IMR-90 (cell line): ENCODE measurements around the gene KLF7. TPM values are rescaled to one million over a fixed set of nuclear protein-coding genes. Genes with fewer than 3 reads are reported as not detected.

ENCODE experiments used
- ATAC-seq: fragments of 200-7000 bp; cut with Tn5 transposase; 2 replicates; pipeline ENCODE4 v1.9.1; 2020; ENCODE audit warnings: low read depth, mild to moderate bottlenecking, moderate library complexity
- BruUV-seq: library from RNA; stranded (reverse); fragments of 400-500 nt; replicated peaks from 2 replicates; lab custom pipeline; 2021; lab: Mats Ljungman, UMichigan
- CTCF ChIA-PET: fragments of 300-600 bp; formaldehyde crosslinking; extraction: SDS; loops from one replicate; lab custom pipeline; 2021; ENCODE audit warnings: antibody characterized with exemption; lab: Yijun Ruan, JAX
- POLR2A ChIA-PET: fragments of 300-600 bp; sonication (Branson Sonifier 250); formaldehyde crosslinking; loops from one replicate; lab custom pipeline; 2022; ENCODE audit warnings: antibody characterized with exemption; ENCODE audit not compliant: unreplicated experiment; lab: Charles Lee
- DNase-seq: peaks from one replicate; pipeline ENCODE4 v3.0.0; 2013
- H2AFZ ChIP-seq: replicated peaks from 2 replicates; pipeline ENCODE3; 2013; ENCODE audit warnings: low read length, mild to moderate bottlenecking; ENCODE audit not compliant: poor library complexity
- H2AK5ac ChIP-seq: 2 replicates; pipeline ENCODE4 v1.6.1; 2013; ENCODE audit warnings: low read depth, low read length, inconsistent platforms
- H2AK9ac ChIP-seq: replicated peaks from 2 replicates; pipeline ENCODE3; 2013; ENCODE audit warnings: mild to moderate bottlenecking, low read depth, low read length, moderate library complexity; ENCODE audit not compliant: poor library complexity
- H2BK120ac ChIP-seq: 2 replicates; pipeline ENCODE4 v1.6.1; 2013; ENCODE audit warnings: low read depth, low read length, inconsistent platforms
- H2BK15ac ChIP-seq: 3 replicates; pipeline ENCODE4 v1.6.1; 2013; ENCODE audit warnings: low read depth, low read length, inconsistent platforms
- H2BK20ac ChIP-seq: 2 replicates; pipeline ENCODE4 v1.6.1; 2013; ENCODE audit warnings: low read depth, mild to moderate bottlenecking, inconsistent platforms, low read length, moderate library complexity
- H2BK5ac ChIP-seq: 2 replicates; pipeline ENCODE4 v1.6.1; 2013; ENCODE audit warnings: mild to moderate bottlenecking, low read depth, low read length, inconsistent platforms; ENCODE audit not compliant: poor library complexity, severe bottlenecking
- H3K14ac ChIP-seq: replicated peaks from 2 replicates; pipeline ENCODE4 v1.6.1; 2013; ENCODE audit warnings: low read depth, low read length, inconsistent platforms
- H3K18ac ChIP-seq: 2 replicates; pipeline ENCODE4 v1.6.1; 2013; ENCODE audit warnings: low read depth, low read length, control low read depth
- H3K23ac ChIP-seq: 2 replicates; pipeline ENCODE4 v1.6.1; 2013; ENCODE audit warnings: low read depth, low read length, inconsistent platforms
- H3K27ac ChIP-seq: 2 replicates; pipeline ENCODE4 v1.5.1; 2013; ENCODE audit warnings: mild to moderate bottlenecking, control low read depth, low read length; ENCODE audit not compliant: insufficient read depth
- H3K27me3 ChIP-seq: 2 replicates; pipeline ENCODE4 v1.6.1; 2013; ENCODE audit warnings: low read length; ENCODE audit not compliant: control insufficient read depth, insufficient read depth
- H3K36me3 ChIP-seq: 2 replicates; pipeline ENCODE4 v1.6.1; 2013; ENCODE audit warnings: low read length, mixed read lengths; ENCODE audit not compliant: control insufficient read depth, insufficient read depth
- H3K4ac ChIP-seq: 2 replicates; pipeline ENCODE4 v1.6.1; 2013; ENCODE audit warnings: low read depth, low read length, inconsistent platforms
- H3K4me1 ChIP-seq: 2 replicates; pipeline ENCODE4 v1.6.1; 2013; ENCODE audit warnings: low read length, mixed read lengths; ENCODE audit not compliant: control insufficient read depth, insufficient read depth
- H3K4me2 ChIP-seq: 2 replicates; pipeline ENCODE4 v1.6.1; 2013; ENCODE audit warnings: low read depth, mild to moderate bottlenecking, control low read depth, low read length, moderate library complexity
- H3K4me3 ChIP-seq: 2 replicates; pipeline ENCODE4 v1.5.1; 2013; ENCODE audit warnings: low read depth, mild to moderate bottlenecking, control low read depth, low read length, moderate library complexity; ENCODE audit not compliant: insufficient read depth
- H3K56ac ChIP-seq: 2 replicates; pipeline ENCODE4 v1.6.1; 2013; ENCODE audit warnings: low read length, inconsistent platforms; ENCODE audit not compliant: insufficient read depth; ENCODE audit errors: extremely low read depth
- H3K79me1 ChIP-seq, 2 experiments: 2 replicates each; pipeline ENCODE4 v1.6.1; 2013; ENCODE audit warnings: low read length in 2 of 2, inconsistent platforms in 1 of 2, low read depth in 1 of 2
- H3K9ac ChIP-seq: 2 replicates; pipeline ENCODE4 v1.6.1; 2013; ENCODE audit warnings: low read depth, low read length, control low read depth
- H3K9me1 ChIP-seq: 2 replicates; pipeline ENCODE4 v1.6.1; 2013; ENCODE audit warnings: low read length, inconsistent platforms; ENCODE audit not compliant: insufficient read depth
- H3K9me3 ChIP-seq: 2 replicates; pipeline ENCODE4 v1.6.1; 2013; ENCODE audit warnings: low read length; ENCODE audit not compliant: control insufficient read depth, insufficient read depth
- H4K20me1 ChIP-seq: 2 replicates; pipeline ENCODE4 v1.6.1; 2013; ENCODE audit warnings: low read length, inconsistent platforms; ENCODE audit not compliant: insufficient read depth
- H4K5ac ChIP-seq: 2 replicates; pipeline ENCODE4 v1.6.1; 2013; ENCODE audit warnings: mild to moderate bottlenecking, low read depth, low read length, control low read depth
- H4K8ac ChIP-seq, 2 experiments: 2 replicates each; pipeline ENCODE4 v1.6.1; 2013; ENCODE audit warnings: low read depth in 2 of 2, low read length in 2 of 2, control low read depth in 1 of 2, inconsistent platforms in 1 of 2
- H4K91ac ChIP-seq: 2 replicates; pipeline ENCODE4 v1.6.1; 2013; ENCODE audit warnings: low read depth, low read length, inconsistent platforms; ENCODE audit not compliant: insufficient read depth
- BHLHE40 ChIP-seq: fragments of 150-350 bp; IDR thresholded peaks from 2 replicates; pipeline ENCODE4 v1.6.1; 2016; ENCODE audit warnings: mild to moderate bottlenecking, low read depth, low read length
- CEBPB ChIP-seq: IDR thresholded peaks from 2 replicates; pipeline ENCODE4 v1.6.1; 2012; ENCODE audit warnings: low read depth, low read length, improper control_type of control experiment
- CHD1 ChIP-seq: IDR thresholded peaks from 2 replicates; pipeline ENCODE4 v1.6.1; 2012; ENCODE audit warnings: low read depth, low read length, improper control_type of control experiment
- FOS ChIP-seq: fragments of 150-350 bp; IDR thresholded peaks from 2 replicates; pipeline ENCODE4 v1.6.1; 2016; ENCODE audit warnings: low read depth, low read length
- MAFK ChIP-seq: IDR thresholded peaks from 2 replicates; pipeline ENCODE4 v1.6.1; 2012; ENCODE audit warnings: low read depth, low read length, improper control_type of control experiment
- MAZ ChIP-seq: IDR thresholded peaks from 2 replicates; pipeline ENCODE4 v1.6.1; 2012; ENCODE audit warnings: low read depth, mild to moderate bottlenecking, low read length, improper control_type of control experiment, moderate library complexity, borderline replicate concordance
- MXI1 ChIP-seq: IDR thresholded peaks from 2 replicates; pipeline ENCODE4 v1.6.1; 2012; ENCODE audit warnings: low read depth, mild to moderate bottlenecking, low read length, moderate library complexity, borderline replicate concordance
- NFE2L2 ChIP-seq: fragments of 150-350 bp; IDR thresholded peaks from 2 replicates; pipeline ENCODE4 v1.6.1; 2016; ENCODE audit warnings: low read depth, mild to moderate bottlenecking, low read length
- POLR2A ChIP-seq: IDR thresholded peaks from 2 replicates; pipeline ENCODE4 v1.6.1; 2012; ENCODE audit warnings: mild to moderate bottlenecking, low read depth, low read length
- RAD21 ChIP-seq: IDR thresholded peaks from 2 replicates; pipeline ENCODE4 v1.6.1; 2012; ENCODE audit warnings: low read length, improper control_type of control experiment
- RCOR1 ChIP-seq: IDR thresholded peaks from 2 replicates; pipeline ENCODE4 v1.6.1; 2012; ENCODE audit warnings: mild to moderate bottlenecking, low read length, improper control_type of control experiment; ENCODE audit not compliant: insufficient replicate concordance
- RFX5 ChIP-seq: IDR thresholded peaks from 2 replicates; pipeline ENCODE4 v1.8.0; 2012; ENCODE audit warnings: low read depth, mild to moderate bottlenecking, low read length, moderate library complexity
- SMC3 ChIP-seq: fragments of 150-350 bp; IDR thresholded peaks from 2 replicates; pipeline ENCODE4 v1.6.1; 2016; ENCODE audit warnings: low read depth, mild to moderate bottlenecking, antibody characterized with exemption, low read length, moderate library complexity
- WGBS, 2 experiments: methylation state at CpG; one replicate each; pipeline versions ENCODE4 v1.1.5 to v1.1.7; 2013; ENCODE audit warnings: missing lambda C conversion rate in 2 of 2; ENCODE audit not compliant: insufficient read length in 1 of 2; ENCODE audit errors: extremely low coverage in 2 of 2; 5-methylcytosine and 5-hydroxymethylcytosine counted together
- dilution Hi-C: fragments of 300-500 bp; cut with HindIII; formaldehyde crosslinking; loops from one replicate; pipeline ENCODE4 v1.14.3; 2018; ENCODE audit warnings: low sequenced_read_pairs; ENCODE audit not compliant: unreplicated experiment
- in situ Hi-C: fragments of 300-500 bp; cut with MboI; formaldehyde crosslinking; loops from 3 replicates; pipeline ENCODE4 v1.14.3; 2019; ENCODE audit warnings: low sequenced_read_pairs, inconsistent platforms, mixed read lengths
- intact Hi-C: fragments of 100-400 bp; cut with micrococcal nuclease; formaldehyde crosslinking; loops from 2 replicates; pipeline ENCODE4 v1.10.0; 2022
- polyA plus RNA-seq, 3 experiments: library from polyadenylated mRNA; depleted of rRNA; stranded (reverse); fragments of >200 nt; gene quantifications; 2 replicates each; pipeline ENCODE4 v1.2.3, GENCODE V29; 2012; ENCODE audit warnings: low replicate concordance in 1 of 3
- total RNA-seq: library from RNA; depleted of rRNA; stranded (reverse); fragments of >200 nt; gene quantifications from 2 replicates; pipeline ENCODE4 v1.2.3, GENCODE V29; 2012
- TF ChIP-seq, protein P1 (sequence below): fragments of 150-350 bp; IDR thresholded peaks from 2 replicates; pipeline ENCODE4 v1.6.1; 2017; ENCODE audit warnings: mild to moderate bottlenecking, antibody characterized with exemption, low read length, low read depth
- TF ChIP-seq, protein P2 (sequence below): fragments of 150-350 bp; IDR thresholded peaks from 2 replicates; pipeline ENCODE4 v1.6.1; 2016; ENCODE audit warnings: low read depth, mild to moderate bottlenecking, low read length, moderate library complexity, borderline replicate concordance
- TF ChIP-seq, protein P3 (sequence below): conservative IDR thresholded peaks from 2 replicates; pipeline ENCODE4 v1.5.1; 2012; ENCODE audit warnings: mild to moderate bottlenecking, low read depth, low read length, improper control_type of control experiment

The KLF7 gene
- total and polyA plus RNA-seq, 2 of the 4 experiments (the other 2 are of a cell fraction), result 23.1 to 28.5 TPM

DNA sequence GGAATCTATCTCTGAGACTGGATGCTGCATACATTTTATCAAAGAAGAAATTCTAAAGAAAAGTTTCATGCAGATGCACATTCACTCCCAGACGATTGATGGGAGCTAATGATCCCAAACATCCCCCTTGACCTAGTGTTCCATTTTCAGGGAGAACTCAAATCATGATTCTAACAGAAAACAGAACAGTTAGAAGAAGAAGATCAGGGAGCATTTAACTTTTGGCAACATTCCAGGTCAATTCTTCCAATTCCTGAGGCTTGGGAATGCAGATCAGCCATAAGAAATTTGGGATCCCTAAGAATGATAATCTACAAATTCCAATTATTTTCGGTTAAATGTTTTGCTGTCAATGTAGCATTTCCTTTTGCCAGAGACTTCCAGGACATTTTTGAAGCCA, 129.9 kb downstream of the KLF7 start:
- no CpG with 5 or more reads among the region's 2 CpGs for WGBS, 2 experiments
- Histone ChIP-seq H4K91ac (no peak overlapping the region), H3K56ac (no peak overlapping the region), H3K4ac (no peak overlapping the region), H3K9me1 (no peaks in the 10 kb centered on the region), H2AK9ac (no peak overlapping the region), H2BK5ac (no peak overlapping the region), H3K79me1 (no peaks in the 10 kb centered on the region), H3K23ac (no peak overlapping the region), H4K5ac (no peak overlapping the region), H4K8ac (no peak overlapping the region), H3K18ac (no peak overlapping the region), H2AK5ac (no peak overlapping the region), H3K14ac (no peak overlapping the region), H2BK15ac (no peak overlapping the region), H3K27me3 (no peaks in the 10 kb centered on the region), H3K36me3 (no peaks in the 10 kb centered on the region), H3K9me3 (no peaks in the 10 kb centered on the region), H2AFZ (no peak overlapping the region), H2BK20ac (no peak overlapping the region), H3K4me3 (no peak overlapping the region), H3K4me1 (no peaks in the 10 kb centered on the region), H2BK120ac (no peak overlapping the region), H3K27ac (no peak overlapping the region), H3K4me2 (no peak overlapping the region), H3K9ac (no peak overlapping the region), H4K20me1 (no peaks in the 10 kb centered on the region)
- DNase-seq (no peak), ATAC-seq (no peak)
- ChIA-PET POLR2A (no interaction called here), CTCF (no interaction called here)
- no TSS peak for BruUV-seq
- in situ Hi-C loops (no loop called here), dilution Hi-C loops (no loop called here), intact Hi-C loops (no loop called here)
- TF ChIP-seq POLR2A (no peak), RCOR1 (no peak), SMC3 (no peak), RAD21 (no peak), RFX5 (no peak), NFE2L2 (no peak), CHD1 (no peak), MAFK (no peak), MAZ (no peak), MXI1 (no peak), CEBPB (no peak), BHLHE40 (no peak), FOS (no peak)
- TF ChIP-seq, protein P1, sequence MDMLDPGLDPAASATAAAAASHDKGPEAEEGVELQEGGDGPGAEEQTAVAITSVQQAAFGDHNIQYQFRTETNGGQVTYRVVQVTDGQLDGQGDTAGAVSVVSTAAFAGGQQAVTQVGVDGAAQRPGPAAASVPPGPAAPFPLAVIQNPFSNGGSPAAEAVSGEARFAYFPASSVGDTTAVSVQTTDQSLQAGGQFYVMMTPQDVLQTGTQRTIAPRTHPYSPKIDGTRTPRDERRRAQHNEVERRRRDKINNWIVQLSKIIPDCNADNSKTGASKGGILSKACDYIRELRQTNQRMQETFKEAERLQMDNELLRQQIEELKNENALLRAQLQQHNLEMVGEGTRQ, result no peak
- TF ChIP-seq, protein P2, sequence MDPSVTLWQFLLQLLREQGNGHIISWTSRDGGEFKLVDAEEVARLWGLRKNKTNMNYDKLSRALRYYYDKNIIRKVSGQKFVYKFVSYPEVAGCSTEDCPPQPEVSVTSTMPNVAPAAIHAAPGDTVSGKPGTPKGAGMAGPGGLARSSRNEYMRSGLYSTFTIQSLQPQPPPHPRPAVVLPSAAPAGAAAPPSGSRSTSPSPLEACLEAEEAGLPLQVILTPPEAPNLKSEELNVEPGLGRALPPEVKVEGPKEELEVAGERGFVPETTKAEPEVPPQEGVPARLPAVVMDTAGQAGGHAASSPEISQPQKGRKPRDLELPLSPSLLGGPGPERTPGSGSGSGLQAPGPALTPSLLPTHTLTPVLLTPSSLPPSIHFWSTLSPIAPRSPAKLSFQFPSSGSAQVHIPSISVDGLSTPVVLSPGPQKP, result no peak
- TF ChIP-seq, protein P3, sequence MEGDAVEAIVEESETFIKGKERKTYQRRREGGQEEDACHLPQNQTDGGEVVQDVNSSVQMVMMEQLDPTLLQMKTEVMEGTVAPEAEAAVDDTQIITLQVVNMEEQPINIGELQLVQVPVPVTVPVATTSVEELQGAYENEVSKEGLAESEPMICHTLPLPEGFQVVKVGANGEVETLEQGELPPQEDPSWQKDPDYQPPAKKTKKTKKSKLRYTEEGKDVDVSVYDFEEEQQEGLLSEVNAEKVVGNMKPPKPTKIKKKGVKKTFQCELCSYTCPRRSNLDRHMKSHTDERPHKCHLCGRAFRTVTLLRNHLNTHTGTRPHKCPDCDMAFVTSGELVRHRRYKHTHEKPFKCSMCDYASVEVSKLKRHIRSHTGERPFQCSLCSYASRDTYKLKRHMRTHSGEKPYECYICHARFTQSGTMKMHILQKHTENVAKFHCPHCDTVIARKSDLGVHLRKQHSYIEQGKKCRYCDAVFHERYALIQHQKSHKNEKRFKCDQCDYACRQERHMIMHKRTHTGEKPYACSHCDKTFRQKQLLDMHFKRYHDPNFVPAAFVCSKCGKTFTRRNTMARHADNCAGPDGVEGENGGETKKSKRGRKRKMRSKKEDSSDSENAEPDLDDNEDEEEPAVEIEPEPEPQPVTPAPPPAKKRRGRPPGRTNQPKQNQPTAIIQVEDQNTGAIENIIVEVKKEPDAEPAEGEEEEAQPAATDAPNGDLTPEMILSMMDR, result no peak
